ENCODE results near the gene CARNS1. TPM values are rescaled to one million over a fixed set of nuclear protein-coding genes. Genes with fewer than 3 reads are reported as not detected.
A peak's percentile ranks its signal among the peaks of the same experiment; 100 is the strongest.

CARNS1 gene
- total RNA-seq, 2 experiments from 2014 or later, result 6.2 to 6.9 TPM

GRCh38 chr11:67404515-67405195 is 10.8 kb upstream of the CARNS1 start:
- DNase-seq, result peak; percentile 78
- ChIA-PET POLR2A (interaction anchor here (0.7 to 6.6 kb wide), 12 partner anchors 8 to 164 kb away, joined by 3 to 130 read pairs (median 4); partner anchors contain the start of gene PTPRCAP), CTCF (interaction anchor here (0.8 to 3.5 kb wide), 11 partner anchors 8 to 117 kb away, joined by 3 to 18 read pairs (median 5); partner anchors contain the start of genes RAD9A and TMEM134)
- Mint-ChIP-seq H3K27ac (peak overlapping the region; percentile 86), H3K4me1 (ENCODE audit: low read depth) (peaks cover 41% of the 10 kb centered on the region), H3K27me3 (no peaks in the 10 kb centered on the region), H3K9me3 (no peaks in the 10 kb centered on the region), H3K36me3 (ENCODE audit: low read depth) (peaks cover 56% of the 10 kb centered on the region), H3K4me3 (peak overlapping the region; percentile 87)
- no peak for TF ChIP-seq CTCF (IDR thresholded peaks at IDR 0.05)
- intact Hi-C loops (cut with micrococcal nuclease), result loop anchor here (10.0 kb wide), 1 partner anchor 80 kb away; the partner anchor contains the start of gene AIP
- ATAC-seq, result no peak

GRCh38 chr11:67405196-67405567 is 10.3 kb upstream of the CARNS1 start:
- CTCF ChIA-PET, result interaction anchor here (0.8 to 2.8 kb wide), 7 partner anchors 9 to 79 kb away, joined by 3 to 7 read pairs (median 4); partner anchors contain the start of gene RAD9A
- intact Hi-C loops (cut with micrococcal nuclease), result loop anchor here (10.0 kb wide), 1 partner anchor 80 kb away; the partner anchor contains the start of gene AIP

GRCh38 chr11:67405688-67406339 is 9.7 kb upstream of the CARNS1 start:
- peaks cover 45% of the 10 kb centered on the region for H3K4me1 Mint-ChIP-seq (ENCODE audit: low read depth)
- POLR2A ChIA-PET, result interaction anchor here (0.8 to 6.6 kb wide), 6 partner anchors 14 to 128 kb away, joined by 3 to 130 read pairs (median 8); partner anchors contain the start of gene PTPRCAP
- H3K9me3 Mint-ChIP-seq, result no peaks in the 10 kb centered on the region
- TF ChIP-seq CTCF (IDR thresholded peaks at IDR 0.05), result no peak
- intact Hi-C loops (cut with micrococcal nuclease), result loop anchor here (10.0 kb wide), 1 partner anchor 79 kb away; the partner anchor contains the start of gene AIP
- H3K27ac Mint-ChIP-seq, result peak overlapping the region; percentile 86
- H3K4me3 Mint-ChIP-seq, result peak overlapping the region; percentile 87
- H3K36me3 Mint-ChIP-seq (ENCODE audit: low read depth), result peaks cover 57% of the 10 kb centered on the region
- CTCF ChIA-PET, result interaction anchor here (0.8 to 1.8 kb wide), 5 partner anchors 12 to 79 kb away, joined by 3 to 6 read pairs (median 4); partner anchors contain the start of gene RAD9A
- H3K27me3 Mint-ChIP-seq, result no peaks in the 10 kb centered on the region
- DNase-seq (no peak), ATAC-seq (no peak)

More at GRCh38 chr11:67405196-67405567, 10.3 kb upstream of the CARNS1 start:
- Mint-ChIP-seq H3K27me3 (no peaks in the 10 kb centered on the region), H3K9me3 (no peaks in the 10 kb centered on the region), H3K36me3 (ENCODE audit: low read depth) (peaks cover 58% of the 10 kb centered on the region), H3K27ac (peak overlapping the region; percentile 86), H3K4me1 (ENCODE audit: low read depth) (peaks cover 44% of the 10 kb centered on the region), H3K4me3 (peak overlapping the region; percentile 87)
- POLR2A ChIA-PET, result interaction anchor here (0.8 to 6.6 kb wide), 8 partner anchors 7 to 128 kb away, joined by 3 to 130 read pairs (median 8); partner anchors contain the start of gene PTPRCAP
- DNase-seq (peak; percentile 66), ATAC-seq (no peak)
- TF ChIP-seq CTCF (IDR thresholded peaks at IDR 0.05), result no peak

- Mint-ChIP-seq H3K9me3 (no peaks in the 10 kb centered on the region), H3K4me1 (ENCODE audit: low read depth) (peaks cover 52% of the 10 kb centered on the region), H3K27ac (peak overlapping the region; percentile 86), H3K4me3 (peak overlapping the region; percentile 87), H3K27me3 (no peaks in the 10 kb centered on the region), H3K36me3 (ENCODE audit: low read depth) (peaks cover 56% of the 10 kb centered on the region)
- TF ChIP-seq CTCF (IDR thresholded peaks at IDR 0.05), result no peak
- intact Hi-C loops (cut with micrococcal nuclease), result loop anchor here (10.0 kb wide), 1 partner anchor 78 kb away; the partner anchor contains the start of gene AIP
- ATAC-seq (no peak), DNase-seq (no peak)
- ChIA-PET CTCF (interaction anchor here (0.6 to 3.5 kb wide), 3 partner anchors 13 to 53 kb away, joined by 3 to 20 read pairs (median 4); partner anchors contain the start of gene POLD4), POLR2A (interaction anchor here (0.6 to 3.6 kb wide), 10 partner anchors 12 to 78 kb away, joined by 3 to 75 read pairs (median 4); partner anchors contain the start of genes PTPRCAP, RAD9A, RPS6KB2 and TMEM134)
Observed at GRCh38 chr11:67406420-67406968, 9.0 kb upstream of the CARNS1 start.

All from activated CD8-positive, alpha-beta T cell treated with anti-CD3 and anti-CD28 coated beads for 36 hours (primary cell).